ENCODE results near the gene PMPCA. TPM values are rescaled to one million over a fixed set of nuclear protein-coding genes. Genes with fewer than 3 reads are reported as not detected.

The PMPCA gene
- total and polyA plus RNA-seq, 2 experiments from 2014 or later: 61.3 to 88.2 TPM

DNA sequence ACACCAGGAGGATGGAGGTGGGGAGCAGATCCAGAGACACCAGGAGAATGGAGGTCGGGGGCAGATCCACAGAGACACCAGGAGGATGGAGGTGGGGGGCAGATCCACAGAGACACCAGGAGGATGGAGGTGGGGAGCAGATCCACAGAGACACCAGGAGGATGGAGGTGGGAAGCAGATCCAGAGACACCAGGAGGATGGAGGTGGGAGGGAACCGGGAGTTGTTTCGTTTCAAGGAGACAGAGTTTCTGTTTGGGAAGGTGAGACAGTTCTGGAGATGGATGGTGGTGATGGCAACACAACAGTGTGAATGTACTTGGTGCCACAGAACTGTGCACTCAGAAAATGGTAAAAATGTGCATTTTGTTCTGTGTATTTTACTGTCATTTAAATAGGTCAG, 38.2 kb downstream of the PMPCA start:
- DNase-seq (ENCODE audit: low spot score) (no peak), ATAC-seq (no peak)
- Histone ChIP-seq H4K20me1 (replicated peaks; ENCODE audit: insufficient read depth) (peaks cover 10% of the 10 kb centered on the region), H3F3A (replicated peaks; ENCODE audit: low read depth) (0 out of 2 replicates have a peak, but pooled peaks cover 12% of the 10 kb centered on the region), H3K79me2 (replicated peaks; ENCODE audit: insufficient read depth) (no peaks in the 10 kb centered on the region), H3K27me3 (ENCODE audit: insufficient read depth) (no peaks in the 10 kb centered on the region), H3K4me3 (no peak overlapping the region), H3K4me2 (no peak overlapping the region), H2AFZ (no peak overlapping the region), H3K27ac (ENCODE audit: low read depth) (no peak overlapping the region), H3K9me2 (ENCODE audit: insufficient read depth) (no peaks in the 10 kb centered on the region), H3K36me3 (ENCODE audit: insufficient read depth) (peaks cover 35% of the 10 kb centered on the region), H3K4me1 (ENCODE audit: insufficient read depth) (no peaks in the 10 kb centered on the region)
- Mint-ChIP-seq H3K4me1 (no peaks in the 10 kb centered on the region; the same call in 2 of the 3 replicates), H3K27ac (no peak overlapping the region), H3K27me3 (ENCODE audit: insufficient read depth, low read depth, poor library complexity) (peaks cover 7% of the 10 kb centered on the region), H3K36me3 (ENCODE audit: low read depth) (peaks cover 88% of the 10 kb centered on the region), H3K4me3 (no peak overlapping the region), H3K9me3 (no peaks in the 10 kb centered on the region; the same call in 2 of the 3 replicates)
- TF ChIP-seq ZNF331 (CRISPR knock-in tag; IDR thresholded peaks at IDR 0.05; ENCODE audit: low read depth): no peak
- TF ChIP-seq, protein P1, sequence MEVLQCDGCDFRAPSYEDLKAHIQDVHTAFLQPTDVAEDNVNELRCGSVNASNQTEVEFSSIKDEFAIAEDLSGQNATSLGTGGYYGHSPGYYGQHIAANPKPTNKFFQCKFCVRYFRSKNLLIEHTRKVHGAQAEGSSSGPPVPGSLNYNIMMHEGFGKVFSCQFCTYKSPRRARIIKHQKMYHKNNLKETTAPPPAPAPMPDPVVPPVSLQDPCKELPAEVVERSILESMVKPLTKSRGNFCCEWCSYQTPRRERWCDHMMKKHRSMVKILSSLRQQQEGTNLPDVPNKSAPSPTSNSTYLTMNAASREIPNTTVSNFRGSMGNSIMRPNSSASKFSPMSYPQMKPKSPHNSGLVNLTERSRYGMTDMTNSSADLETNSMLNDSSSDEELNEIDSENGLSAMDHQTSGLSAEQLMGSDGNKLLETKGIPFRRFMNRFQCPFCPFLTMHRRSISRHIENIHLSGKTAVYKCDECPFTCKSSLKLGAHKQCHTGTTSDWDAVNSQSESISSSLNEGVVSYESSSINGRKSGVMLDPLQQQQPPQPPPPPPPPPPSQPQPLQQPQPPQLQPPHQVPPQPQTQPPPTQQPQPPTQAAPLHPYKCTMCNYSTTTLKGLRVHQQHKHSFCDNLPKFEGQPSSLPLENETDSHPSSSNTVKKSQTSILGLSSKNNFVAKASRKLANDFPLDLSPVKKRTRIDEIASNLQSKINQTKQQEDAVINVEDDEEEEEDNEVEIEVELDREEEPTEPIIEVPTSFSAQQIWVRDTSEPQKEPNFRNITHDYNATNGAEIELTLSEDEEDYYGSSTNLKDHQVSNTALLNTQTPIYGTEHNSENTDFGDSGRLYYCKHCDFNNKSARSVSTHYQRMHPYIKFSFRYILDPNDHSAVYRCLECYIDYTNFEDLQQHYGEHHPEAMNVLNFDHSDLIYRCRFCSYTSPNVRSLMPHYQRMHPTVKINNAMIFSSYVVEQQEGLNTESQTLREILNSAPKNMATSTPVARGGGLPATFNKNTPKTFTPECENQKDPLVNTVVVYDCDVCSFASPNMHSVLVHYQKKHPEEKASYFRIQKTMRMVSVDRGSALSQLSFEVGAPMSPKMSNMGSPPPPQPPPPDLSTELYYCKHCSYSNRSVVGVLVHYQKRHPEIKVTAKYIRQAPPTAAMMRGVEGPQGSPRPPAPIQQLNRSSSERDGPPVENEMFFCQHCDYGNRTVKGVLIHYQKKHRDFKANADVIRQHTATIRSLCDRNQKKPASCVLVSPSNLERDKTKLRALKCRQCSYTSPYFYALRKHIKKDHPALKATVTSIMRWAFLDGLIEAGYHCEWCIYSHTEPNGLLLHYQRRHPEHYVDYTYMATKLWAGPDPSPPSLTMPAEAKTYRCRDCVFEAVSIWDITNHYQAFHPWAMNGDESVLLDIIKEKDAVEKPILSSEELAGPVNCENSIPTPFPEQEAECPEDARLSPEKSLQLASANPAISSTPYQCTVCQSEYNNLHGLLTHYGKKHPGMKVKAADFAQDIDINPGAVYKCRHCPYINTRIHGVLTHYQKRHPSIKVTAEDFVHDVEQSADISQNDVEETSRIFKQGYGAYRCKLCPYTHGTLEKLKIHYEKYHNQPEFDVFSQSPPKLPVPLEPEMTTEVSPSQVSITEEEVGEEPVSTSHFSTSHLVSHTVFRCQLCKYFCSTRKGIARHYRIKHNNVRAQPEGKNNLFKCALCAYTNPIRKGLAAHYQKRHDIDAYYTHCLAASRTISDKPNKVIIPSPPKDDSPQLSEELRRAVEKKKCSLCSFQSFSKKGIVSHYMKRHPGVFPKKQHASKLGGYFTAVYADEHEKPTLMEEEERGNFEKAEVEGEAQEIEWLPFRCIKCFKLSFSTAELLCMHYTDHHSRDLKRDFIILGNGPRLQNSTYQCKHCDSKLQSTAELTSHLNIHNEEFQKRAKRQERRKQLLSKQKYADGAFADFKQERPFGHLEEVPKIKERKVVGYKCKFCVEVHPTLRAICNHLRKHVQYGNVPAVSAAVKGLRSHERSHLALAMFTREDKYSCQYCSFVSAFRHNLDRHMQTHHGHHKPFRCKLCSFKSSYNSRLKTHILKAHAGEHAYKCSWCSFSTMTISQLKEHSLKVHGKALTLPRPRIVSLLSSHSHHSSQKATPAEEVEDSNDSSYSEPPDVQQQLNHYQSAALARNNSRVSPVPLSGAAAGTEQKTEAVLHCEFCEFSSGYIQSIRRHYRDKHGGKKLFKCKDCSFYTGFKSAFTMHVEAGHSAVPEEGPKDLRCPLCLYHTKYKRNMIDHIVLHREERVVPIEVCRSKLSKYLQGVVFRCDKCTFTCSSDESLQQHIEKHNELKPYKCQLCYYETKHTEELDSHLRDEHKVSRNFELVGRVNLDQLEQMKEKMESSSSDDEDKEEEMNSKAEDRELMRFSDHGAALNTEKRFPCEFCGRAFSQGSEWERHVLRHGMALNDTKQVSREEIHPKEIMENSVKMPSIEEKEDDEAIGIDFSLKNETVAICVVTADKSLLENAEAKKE (CRISPR knock-in tag; IDR thresholded peaks at IDR 0.05): no peak
- TF ChIP-seq NANOG (IDR thresholded peaks at IDR 0.05; ENCODE audit: borderline replicate concordance): no peak
- TF ChIP-seq CREB1 (CRISPR knock-in tag; IDR thresholded peaks at IDR 0.05; ENCODE audit: low read depth): no peak
- TF ChIP-seq, protein P2, sequence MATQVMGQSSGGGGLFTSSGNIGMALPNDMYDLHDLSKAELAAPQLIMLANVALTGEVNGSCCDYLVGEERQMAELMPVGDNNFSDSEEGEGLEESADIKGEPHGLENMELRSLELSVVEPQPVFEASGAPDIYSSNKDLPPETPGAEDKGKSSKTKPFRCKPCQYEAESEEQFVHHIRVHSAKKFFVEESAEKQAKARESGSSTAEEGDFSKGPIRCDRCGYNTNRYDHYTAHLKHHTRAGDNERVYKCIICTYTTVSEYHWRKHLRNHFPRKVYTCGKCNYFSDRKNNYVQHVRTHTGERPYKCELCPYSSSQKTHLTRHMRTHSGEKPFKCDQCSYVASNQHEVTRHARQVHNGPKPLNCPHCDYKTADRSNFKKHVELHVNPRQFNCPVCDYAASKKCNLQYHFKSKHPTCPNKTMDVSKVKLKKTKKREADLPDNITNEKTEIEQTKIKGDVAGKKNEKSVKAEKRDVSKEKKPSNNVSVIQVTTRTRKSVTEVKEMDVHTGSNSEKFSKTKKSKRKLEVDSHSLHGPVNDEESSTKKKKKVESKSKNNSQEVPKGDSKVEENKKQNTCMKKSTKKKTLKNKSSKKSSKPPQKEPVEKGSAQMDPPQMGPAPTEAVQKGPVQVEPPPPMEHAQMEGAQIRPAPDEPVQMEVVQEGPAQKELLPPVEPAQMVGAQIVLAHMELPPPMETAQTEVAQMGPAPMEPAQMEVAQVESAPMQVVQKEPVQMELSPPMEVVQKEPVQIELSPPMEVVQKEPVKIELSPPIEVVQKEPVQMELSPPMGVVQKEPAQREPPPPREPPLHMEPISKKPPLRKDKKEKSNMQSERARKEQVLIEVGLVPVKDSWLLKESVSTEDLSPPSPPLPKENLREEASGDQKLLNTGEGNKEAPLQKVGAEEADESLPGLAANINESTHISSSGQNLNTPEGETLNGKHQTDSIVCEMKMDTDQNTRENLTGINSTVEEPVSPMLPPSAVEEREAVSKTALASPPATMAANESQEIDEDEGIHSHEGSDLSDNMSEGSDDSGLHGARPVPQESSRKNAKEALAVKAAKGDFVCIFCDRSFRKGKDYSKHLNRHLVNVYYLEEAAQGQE (IDR thresholded peaks at IDR 0.05; ENCODE audit: unreplicated experiment): no peak

Measured in GM23338 (cell line).